Subcutaneous abdominal adipose tissue (tissue), 5 donors: ENCODE measurements around the gene ANOS1.

Experiments
- H3K27ac ChIP-seq: one replicate; pipeline ENCODE4 v1.7.0; 2013; ENCODE audit warnings: low read depth, mild to moderate bottlenecking, inconsistent platforms, low read length, moderate library complexity
- H3K27me3 ChIP-seq, 5 donors: one replicate each; pipeline ENCODE4 v1.7.0; 2013; ENCODE audit warnings: low read length in 5 of 5, inconsistent platforms in 1 of 5; ENCODE audit not compliant: control insufficient read depth in 5 of 5, insufficient read depth in 4 of 5
- H3K36me3 ChIP-seq, 5 donors: one replicate each; pipeline ENCODE4 v1.7.0; 2013; ENCODE audit warnings: low read length in 5 of 5; ENCODE audit not compliant: control insufficient read depth in 5 of 5, insufficient read depth in 5 of 5
- H3K4me1 ChIP-seq, 5 donors: one replicate each; pipeline ENCODE4 v1.7.0; 2013; ENCODE audit warnings: low read length in 5 of 5, mild to moderate bottlenecking in 3 of 5, moderate library complexity in 1 of 5; ENCODE audit not compliant: control insufficient read depth in 5 of 5, insufficient read depth in 5 of 5
- H3K4me3 ChIP-seq, 5 donors: one replicate each; pipeline ENCODE4 v1.7.0; 2013; ENCODE audit warnings: low read length in 5 of 5, low read depth in 1 of 5
- H3K9ac ChIP-seq, 5 donors: one replicate each; pipeline ENCODE4 v1.7.0; 2013; ENCODE audit warnings: low read length in 5 of 5, mild to moderate bottlenecking in 4 of 5, moderate library complexity in 3 of 5
- H3K9me3 ChIP-seq, 5 donors: one replicate each; pipeline ENCODE4 v1.7.0; 2013; ENCODE audit warnings: low read length in 5 of 5; ENCODE audit not compliant: control insufficient read depth in 5 of 5
- donor health status: healthy.
- donor health status: healthy.
- donor health status: healthy.
- donor health status: healthy.
- donor health status: healthy.

ANOS1 gene

GRCh38 chrX:8743126-8743732 is 11.3 kb upstream of the ANOS1 start:
- Histone ChIP-seq H3K36me3 (no peaks in the 10 kb centered on the region), H3K4me1 (no peaks in the 10 kb centered on the region), H3K4me3 (no peak overlapping the region), H3K27ac (no peak overlapping the region), H3K27me3 (peaks cover 0 to 8% (median 2%) of the 10 kb centered on the region in 5 donors), H3K9ac (no peak overlapping the region), H3K9me3 (no peaks in the 10 kb centered on the region)

DNA sequence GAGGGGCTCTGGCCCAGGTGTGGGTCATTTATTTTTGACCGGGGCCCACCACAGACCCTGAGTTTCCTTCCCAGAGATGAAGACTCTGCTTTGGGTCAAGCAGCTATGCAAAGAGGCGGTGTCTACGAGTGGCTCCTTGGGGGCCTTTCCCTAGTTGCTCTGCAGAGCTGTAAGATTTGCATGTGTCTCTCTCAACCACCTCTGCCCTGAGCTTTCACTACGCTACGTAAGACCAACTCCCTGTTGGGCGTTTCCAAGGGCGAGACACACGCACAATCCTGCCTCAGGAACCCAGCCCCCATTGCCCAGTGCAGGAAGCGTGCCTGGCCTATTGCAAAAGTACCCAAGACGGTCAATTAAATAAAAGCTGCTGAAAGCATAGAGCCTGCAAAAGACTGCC is 10.0 kb upstream of the ANOS1 start:
- no peaks in the 10 kb centered on the region for H3K9me3 ChIP-seq
- H3K4me3 ChIP-seq, result no peak overlapping the region

DNA sequence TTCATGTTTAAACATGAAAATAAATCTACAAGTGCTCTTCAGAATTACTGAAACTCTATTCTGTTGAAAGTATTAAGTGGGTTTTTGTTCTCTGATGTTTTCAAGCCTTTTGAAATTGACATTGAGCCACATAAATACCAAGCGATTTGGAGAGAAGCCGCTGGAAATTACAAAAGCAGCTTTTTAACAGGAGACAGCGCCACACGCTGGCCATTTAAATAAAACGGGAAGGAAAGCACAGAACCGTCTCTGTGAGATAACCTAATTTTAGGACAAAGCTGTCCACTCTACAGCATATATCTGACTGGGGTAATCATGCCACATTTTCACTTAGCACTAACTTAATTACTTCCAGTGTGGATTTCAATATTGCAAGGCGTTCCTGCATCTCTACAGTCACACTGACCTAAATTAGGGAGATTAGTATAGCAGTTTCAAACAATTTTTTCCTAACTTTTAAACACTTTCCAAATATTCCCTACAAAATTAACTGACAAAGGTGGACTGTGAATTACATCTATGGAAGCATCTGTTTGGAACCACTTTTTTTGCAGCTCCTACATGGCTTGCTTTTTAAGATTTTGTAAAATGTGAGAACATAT is 6.8 kb upstream of the ANOS1 start:
- no peak overlapping the region for H3K4me3 ChIP-seq
- H3K4me1 ChIP-seq, result no peaks in the 10 kb centered on the region
- H3K27me3 ChIP-seq, result peaks cover 0 to 8% (median 2%) of the 10 kb centered on the region in 5 donors
- no peaks in the 10 kb centered on the region for H3K36me3 ChIP-seq
- H3K27ac ChIP-seq, result no peak overlapping the region
- no peaks in the 10 kb centered on the region for H3K9me3 ChIP-seq
- H3K9ac ChIP-seq, result no peak overlapping the region

More for the DNA sequence above, 10.0 kb upstream of the ANOS1 start:
- H3K36me3 ChIP-seq, result no peaks in the 10 kb centered on the region
- H3K27ac ChIP-seq, result no peak overlapping the region
- H3K27me3 ChIP-seq, result peaks cover 0 to 8% (median 2%) of the 10 kb centered on the region in 5 donors
- H3K4me1 ChIP-seq, result no peaks in the 10 kb centered on the region
- H3K9ac ChIP-seq, result no peak overlapping the region

DNA sequence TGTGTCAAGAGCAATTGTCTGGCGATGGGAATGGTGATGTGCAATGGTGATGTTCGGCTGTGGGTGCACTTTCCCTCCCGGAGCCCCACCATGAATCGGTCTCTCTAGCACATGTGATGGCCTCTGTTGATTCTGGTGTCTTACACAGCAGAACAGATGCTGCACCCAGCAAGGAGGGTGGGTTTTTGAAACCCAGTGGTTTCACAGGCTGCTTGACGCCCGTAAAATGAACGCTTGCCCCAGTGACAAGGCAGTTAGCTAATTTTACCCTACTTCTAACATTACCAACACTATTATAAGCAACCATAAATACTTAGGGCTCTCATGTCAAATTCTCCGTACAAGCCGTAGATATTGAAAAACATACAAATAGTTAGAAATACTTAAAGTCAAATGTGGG is 5.9 kb upstream of the ANOS1 start:
- no peak overlapping the region for H3K4me3 ChIP-seq
- no peaks in the 10 kb centered on the region for H3K9me3 ChIP-seq
- H3K4me1 ChIP-seq, result peaks cover 0 to under 1% (median 0%) of the 10 kb centered on the region in 5 donors
- H3K27me3 ChIP-seq, result peaks cover 0 to 13% (median 2%) of the 10 kb centered on the region in 5 donors
- H3K27ac ChIP-seq, result no peak overlapping the region
- H3K9ac ChIP-seq, result no peak overlapping the region
- no peaks in the 10 kb centered on the region for H3K36me3 ChIP-seq

DNA sequence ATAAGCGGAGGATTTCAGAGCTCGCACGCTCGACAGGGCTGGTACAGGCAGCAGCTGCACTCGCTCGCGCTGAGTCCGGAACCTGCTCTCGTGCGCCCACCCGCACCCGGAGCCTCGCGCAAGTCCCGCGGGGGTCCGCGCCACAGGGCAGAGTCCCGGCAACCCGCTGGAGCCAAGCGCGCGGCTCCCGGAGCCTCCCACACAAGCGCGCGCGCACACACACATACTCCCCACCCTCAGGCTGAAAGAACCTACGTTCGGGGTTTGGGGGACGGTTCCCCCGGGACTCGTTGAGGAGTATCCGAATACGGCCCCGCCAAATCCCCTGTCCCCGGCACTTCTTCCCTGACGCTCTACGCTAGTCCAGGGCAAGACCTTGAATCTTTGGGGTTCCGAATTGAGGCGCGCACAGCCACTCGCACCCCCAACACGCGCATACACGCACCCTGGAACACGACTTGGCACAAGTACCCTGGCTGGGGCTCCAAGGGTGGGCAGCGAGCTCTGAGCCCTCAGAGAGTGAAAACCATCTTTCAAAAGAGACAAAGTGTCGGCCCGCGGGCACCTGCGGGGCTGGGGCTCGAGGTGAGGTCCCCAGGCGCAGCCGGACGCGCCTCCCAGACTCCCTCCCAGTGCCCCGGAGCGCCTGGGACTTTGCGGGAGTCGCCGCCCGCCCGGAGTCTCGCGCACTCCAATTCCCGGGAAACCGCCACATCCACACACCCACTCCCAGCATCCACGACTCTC is 952 bp downstream of the ANOS1 start:
- Histone ChIP-seq H3K27ac (no peak overlapping the region), H3K4me1 (peaks cover 0 to 31% (median 19%) of the 10 kb centered on the region in 5 donors), H3K27me3 (peaks cover 3 to 37% (median 19%) of the 10 kb centered on the region in 5 donors), H3K9ac (peak overlapping the region in 1 of 5 donors; percentile 52), H3K9me3 (no peaks in the 10 kb centered on the region), H3K4me3 (peak overlapping the region; percentile 53 to 65 (median 59)), H3K36me3 (no peaks in the 10 kb centered on the region)

DNA sequence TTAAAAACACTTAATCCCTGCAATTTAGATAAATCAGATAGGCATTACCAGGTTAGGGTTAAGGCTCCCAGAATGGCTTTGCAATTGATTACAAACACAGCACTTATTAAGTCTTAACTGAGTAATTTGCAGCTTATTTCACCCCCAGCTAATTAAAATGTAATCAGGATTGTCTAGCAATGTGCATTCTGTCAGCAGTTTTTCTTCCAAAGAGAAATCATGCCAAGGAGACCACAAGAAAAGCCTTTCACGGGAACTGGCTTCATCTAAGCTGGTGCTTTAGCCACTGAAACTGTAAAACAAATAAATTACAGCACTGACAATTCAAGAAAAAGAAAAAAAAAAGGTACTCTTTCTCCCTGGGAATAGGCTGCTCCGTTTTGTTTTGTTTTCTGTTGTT is 2.1 kb downstream of the ANOS1 start:
- H3K27me3 ChIP-seq, result peaks cover 3 to 37% (median 19%) of the 10 kb centered on the region in 5 donors
- H3K36me3 ChIP-seq, result no peaks in the 10 kb centered on the region
- H3K27ac ChIP-seq, result no peak overlapping the region
- peak overlapping the region in 1 of 5 donors; percentile 17 for H3K4me3 ChIP-seq
- peaks cover 0 to 31% (median 20%) of the 10 kb centered on the region in 5 donors for H3K4me1 ChIP-seq
- H3K9me3 ChIP-seq, result no peaks in the 10 kb centered on the region
- H3K9ac ChIP-seq, result no peak overlapping the region

DNA sequence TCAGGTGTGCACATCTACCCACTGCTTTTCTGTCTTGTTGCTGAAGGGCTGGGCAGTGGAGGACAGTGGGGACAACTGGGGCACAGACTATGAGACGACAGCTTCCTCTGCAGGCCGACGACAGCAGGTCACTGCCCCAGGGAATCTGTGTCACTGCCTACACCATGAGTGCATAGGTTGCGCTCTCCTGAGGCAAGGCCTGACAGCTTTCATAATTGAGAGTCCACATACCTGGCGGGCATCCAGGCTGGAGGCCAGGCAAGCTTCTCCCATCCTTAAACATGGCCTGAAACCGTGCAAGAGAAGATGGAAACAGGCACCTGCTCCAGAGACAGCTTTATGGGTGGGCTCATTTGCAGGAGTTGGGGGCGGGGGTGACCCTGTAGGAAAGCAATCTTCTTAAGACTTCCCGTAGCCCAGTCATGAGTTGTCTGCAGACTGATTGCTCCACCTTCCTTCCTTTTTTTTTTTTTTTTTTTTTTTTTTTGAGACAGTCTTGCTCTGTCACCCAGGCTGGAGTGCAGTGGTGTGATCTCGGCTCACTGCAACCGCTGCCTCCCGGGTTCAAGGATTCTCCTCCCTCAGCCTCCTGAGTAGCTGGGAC is 2.9 kb downstream of the ANOS1 start:
- H3K27ac ChIP-seq, result no peak overlapping the region
- peaks cover 0 to 31% (median 20%) of the 10 kb centered on the region in 5 donors for H3K4me1 ChIP-seq
- H3K27me3 ChIP-seq, result peaks cover 3 to 37% (median 19%) of the 10 kb centered on the region in 5 donors
- no peak overlapping the region for H3K9ac ChIP-seq
- H3K4me3 ChIP-seq, result no peak overlapping the region
- H3K9me3 ChIP-seq, result no peaks in the 10 kb centered on the region
- no peaks in the 10 kb centered on the region for H3K36me3 ChIP-seq

DNA sequence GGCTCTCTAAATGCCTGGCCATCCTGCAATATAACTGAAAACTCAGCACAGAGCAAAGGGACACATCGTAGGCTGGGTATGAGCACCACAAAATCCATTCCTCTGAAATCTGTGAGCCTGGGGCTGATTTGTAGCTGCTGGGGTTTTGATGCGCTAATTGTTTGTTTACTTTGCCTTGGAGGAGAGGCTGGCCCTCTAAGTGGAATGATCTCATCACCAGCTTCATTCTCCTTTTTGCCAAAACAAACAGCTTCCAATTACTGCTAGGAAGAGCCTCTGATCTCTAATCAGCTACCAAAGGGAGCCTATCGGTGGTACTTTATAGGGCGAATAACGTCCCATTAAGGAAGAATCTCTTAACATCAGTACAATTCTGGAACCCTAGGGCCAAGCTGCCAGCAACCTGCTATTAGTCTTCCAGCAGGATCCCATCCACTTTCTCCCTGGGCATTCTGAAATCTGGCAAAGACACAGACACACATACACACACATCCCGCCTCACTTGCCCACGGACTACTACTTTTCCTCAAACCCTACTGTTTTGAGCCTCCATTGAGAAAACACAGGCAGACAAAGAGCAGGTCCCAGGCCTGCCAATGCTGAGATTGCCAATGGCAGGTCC is 5.8 kb downstream of the ANOS1 start:
- Histone ChIP-seq H3K4me1 (peaks cover 0 to 16% (median 14%) of the 10 kb centered on the region in 5 donors), H3K9me3 (no peaks in the 10 kb centered on the region), H3K27ac (no peak overlapping the region), H3K9ac (no peak overlapping the region), H3K36me3 (no peaks in the 10 kb centered on the region), H3K27me3 (peaks cover 3 to 23% (median 17%) of the 10 kb centered on the region in 5 donors), H3K4me3 (no peak overlapping the region)

- H3K9me3 ChIP-seq, result no peaks in the 10 kb centered on the region
- H3K9ac ChIP-seq, result no peak overlapping the region
- H3K27me3 ChIP-seq, result peaks cover 3 to 18% (median 9%) of the 10 kb centered on the region in 5 donors
- H3K36me3 ChIP-seq, result no peaks in the 10 kb centered on the region
- H3K27ac ChIP-seq, result no peak overlapping the region
- no peak overlapping the region for H3K4me3 ChIP-seq
- peaks cover 0 to 5% (median 0%) of the 10 kb centered on the region in 5 donors for H3K4me1 ChIP-seq
Observed at GRCh38 chrX:8724300-8724699, 7.6 kb downstream of the ANOS1 start.
